A673 (cell line): ENCODE results near the gene SVIL.

Experiments used
- CTCF ChIP-seq: fragments of 300-800, 200-600 bp; sonication (generic); conservative IDR thresholded peaks from 2 replicates; pipeline ENCODE4 v1.5.1; 2017; ENCODE audit warnings: low read depth, mild to moderate bottlenecking, antibody characterized with exemption, low read length, moderate library complexity, mixed read lengths
- EZH2 ChIP-seq: fragments of 200-600 bp; sonication (generic); IDR thresholded peaks from 2 replicates; pipeline ENCODE4 v1.6.1; 2017; ENCODE audit warnings: borderline replicate concordance, low read depth, mild to moderate bottlenecking, mixed read lengths, antibody characterized with exemption, low read length; ENCODE audit not compliant: poor library complexity, severe bottlenecking

DNA sequence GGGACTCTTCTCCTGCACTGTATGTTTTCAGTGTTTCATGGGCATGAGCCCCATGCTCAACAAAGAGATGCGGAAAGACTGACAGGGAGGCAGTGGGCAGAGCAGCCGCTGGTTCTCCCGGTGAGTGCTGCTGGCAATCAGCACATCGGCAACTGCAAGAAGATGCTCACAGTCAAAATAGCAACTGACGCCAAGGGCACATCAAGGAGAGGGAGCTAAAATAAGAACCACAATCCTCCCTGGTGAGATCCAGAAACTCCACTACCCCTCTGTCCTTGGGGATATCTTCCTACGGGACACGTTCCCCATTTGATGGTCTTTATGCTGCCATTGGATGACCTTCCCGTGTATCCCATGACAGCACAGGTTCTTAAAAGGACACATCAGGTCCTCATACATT lies 28.9 kb upstream of the SVIL start:
- TF ChIP-seq CTCF (no peak), EZH2 (no peak)
